Measurements from ENCODE around the gene PSMD1. TPM values are rescaled to one million over a fixed set of nuclear protein-coding genes. Genes with fewer than 3 reads are reported as not detected.

The PSMD1 gene
- total and polyA plus RNA-seq, 12 donors = 39.8 to 113 (median 94.0) TPM

DNA sequence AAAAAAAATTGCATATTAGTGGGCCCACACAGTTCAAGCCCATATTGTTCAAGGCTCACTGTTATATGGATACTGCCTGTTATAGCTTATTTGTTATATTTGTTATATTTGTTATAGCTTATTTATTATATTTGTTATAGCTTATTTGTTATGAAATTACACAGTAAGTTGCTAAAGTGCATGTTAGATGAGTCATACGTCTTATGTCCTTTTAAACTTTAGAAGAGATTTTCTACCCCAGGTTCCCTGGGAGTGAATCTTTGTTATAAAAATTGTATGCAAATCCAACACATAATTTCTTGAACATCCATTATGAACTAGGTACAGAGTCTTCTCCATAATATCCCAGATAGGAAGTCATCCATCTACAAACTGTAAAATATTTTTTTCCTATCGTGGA, 46.1 kb downstream of the PSMD1 start:
- H3K4me1 ChIP-seq = peaks cover 0 to 27% (median 2%) of the 10 kb centered on the region in 9 donors
- H3K9me3 ChIP-seq = peaks cover 0 to 33% (median 21%) of the 10 kb centered on the region in 11 donors
- intact Hi-C loops (cut with DNase I) = loop anchor here in 7 of 10 donors (5.0 to 10.0 kb wide), 7 partner anchors 92 to 352 kb away; partner anchors contain the start of gene ARMC9 (in 1 of the 7)
- no peak for DNase-seq
- 90 to 100% methylated on average over 2 of the region's 2 CpGs for WGBS, 2 donors
- TF ChIP-seq, protein P1, sequence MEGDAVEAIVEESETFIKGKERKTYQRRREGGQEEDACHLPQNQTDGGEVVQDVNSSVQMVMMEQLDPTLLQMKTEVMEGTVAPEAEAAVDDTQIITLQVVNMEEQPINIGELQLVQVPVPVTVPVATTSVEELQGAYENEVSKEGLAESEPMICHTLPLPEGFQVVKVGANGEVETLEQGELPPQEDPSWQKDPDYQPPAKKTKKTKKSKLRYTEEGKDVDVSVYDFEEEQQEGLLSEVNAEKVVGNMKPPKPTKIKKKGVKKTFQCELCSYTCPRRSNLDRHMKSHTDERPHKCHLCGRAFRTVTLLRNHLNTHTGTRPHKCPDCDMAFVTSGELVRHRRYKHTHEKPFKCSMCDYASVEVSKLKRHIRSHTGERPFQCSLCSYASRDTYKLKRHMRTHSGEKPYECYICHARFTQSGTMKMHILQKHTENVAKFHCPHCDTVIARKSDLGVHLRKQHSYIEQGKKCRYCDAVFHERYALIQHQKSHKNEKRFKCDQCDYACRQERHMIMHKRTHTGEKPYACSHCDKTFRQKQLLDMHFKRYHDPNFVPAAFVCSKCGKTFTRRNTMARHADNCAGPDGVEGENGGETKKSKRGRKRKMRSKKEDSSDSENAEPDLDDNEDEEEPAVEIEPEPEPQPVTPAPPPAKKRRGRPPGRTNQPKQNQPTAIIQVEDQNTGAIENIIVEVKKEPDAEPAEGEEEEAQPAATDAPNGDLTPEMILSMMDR (IDR thresholded peaks at IDR 0.05) = no peak
- H3K36me3 ChIP-seq = peaks cover 0 to 63% (median 25%) of the 10 kb centered on the region in 9 donors
- no peak for ATAC-seq
- H3K4me3 ChIP-seq = no peak overlapping the region
- H3K27ac ChIP-seq = no peak overlapping the region
- H3K27me3 ChIP-seq = no peaks in the 10 kb centered on the region

DNA sequence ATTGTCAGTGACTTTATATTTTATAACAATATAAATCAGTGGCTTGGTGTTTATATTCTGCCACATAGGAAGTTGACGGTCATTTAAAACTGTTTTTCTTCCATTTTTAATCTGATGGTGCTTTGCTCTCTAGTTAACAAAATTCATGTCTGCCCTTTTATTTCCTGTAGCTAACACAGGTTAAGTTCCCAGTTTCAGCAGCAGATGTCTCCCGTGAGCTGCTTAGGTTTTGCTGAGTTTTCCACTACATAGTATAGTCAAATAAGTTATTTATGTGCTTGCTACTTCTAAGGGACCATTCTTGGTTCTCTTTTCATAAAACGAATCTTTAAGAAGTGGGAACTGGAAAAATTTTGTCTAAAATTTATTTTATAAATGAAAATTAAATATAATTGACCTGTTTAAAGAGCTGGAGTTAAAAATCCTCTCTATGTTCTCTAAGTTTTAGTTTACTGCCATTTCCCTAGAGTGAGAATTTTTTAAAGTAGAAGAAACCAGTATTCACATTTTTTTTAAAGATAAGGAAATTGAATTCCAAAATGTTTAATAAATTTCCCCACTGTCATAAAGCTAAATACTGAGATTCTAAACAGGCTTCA, 47.5 kb downstream of the PSMD1 start:
- ATAC-seq (peak in 7 of 8 donors; percentile 69 to 87 (median 77)), DNase-seq (peak; percentile 21 to 69)
- peaks cover 0 to 19% (median 16%) of the 10 kb centered on the region in 11 donors for H3K9me3 ChIP-seq
- TF ChIP-seq, protein P1 (IDR thresholded peaks at IDR 0.05) = peak; percentile 55 to 94 (median 83)
- peaks cover 0 to 32% (median 3%) of the 10 kb centered on the region in 9 donors for H3K4me1 ChIP-seq
- intact Hi-C loops (cut with DNase I) = loop anchor here in 8 of 10 donors (2.0 to 10.0 kb wide), 10 partner anchors 89 to 351 kb away; partner anchors contain the start of gene ARMC9 (in 2 of the 8)
- H3K4me3 ChIP-seq = no peak overlapping the region
- 13 to 15% methylated on average over 3 of the region's 3 CpGs for WGBS, 2 donors
- H3K27me3 ChIP-seq = no peaks in the 10 kb centered on the region
- H3K27ac ChIP-seq = peak overlapping the region in 1 of 10 donors; percentile 34
- peaks cover 0 to 63% (median 22%) of the 10 kb centered on the region in 9 donors for H3K36me3 ChIP-seq

DNA sequence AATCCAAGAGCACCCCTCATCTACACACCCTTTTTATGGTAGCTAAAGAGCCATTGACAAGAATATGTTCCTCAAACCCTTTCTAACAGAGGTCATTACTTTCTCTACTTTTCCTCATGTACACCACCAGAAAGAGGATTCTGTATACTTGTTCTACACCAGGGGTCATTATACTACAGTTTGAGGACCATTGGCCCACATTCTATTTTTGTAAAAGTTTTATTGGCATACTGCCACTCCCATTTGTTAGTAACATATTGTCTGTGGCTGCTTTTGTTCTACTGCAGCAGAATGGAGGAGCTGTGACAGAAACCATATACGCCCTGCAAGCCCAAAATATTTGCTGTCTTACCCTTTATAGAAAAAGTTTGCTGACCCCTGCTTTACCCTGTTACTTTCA, 53.9 kb downstream of the PSMD1 start:
- ATAC-seq = peak in 7 of 8 donors; percentile 58 to 87 (median 75)
- H3K36me3 ChIP-seq = peaks cover 0 to 78% (median 7%) of the 10 kb centered on the region in 9 donors
- H3K9me3 ChIP-seq = no peaks in the 10 kb centered on the region
- intact Hi-C loops (cut with DNase I) = loop anchor here in 3 of 10 donors (2.0 to 5.0 kb wide), 3 partner anchors 82 to 342 kb away; no protein-coding TSS in a partner anchor
- 17 to 18% methylated on average over 1 of the region's 1 CpG for WGBS, 2 donors
- H3K4me3 ChIP-seq = no peak overlapping the region
- TF ChIP-seq, protein P1 (IDR thresholded peaks at IDR 0.05) = peak in 7 of 9 donors; percentile 16 to 63 (median 40)
- H3K27me3 ChIP-seq = no peaks in the 10 kb centered on the region
- no peak for DNase-seq
- H3K4me1 ChIP-seq = peaks cover 0 to 34% (median 12%) of the 10 kb centered on the region in 9 donors
- H3K27ac ChIP-seq = peak overlapping the region in 1 of 10 donors; percentile 43

DNA sequence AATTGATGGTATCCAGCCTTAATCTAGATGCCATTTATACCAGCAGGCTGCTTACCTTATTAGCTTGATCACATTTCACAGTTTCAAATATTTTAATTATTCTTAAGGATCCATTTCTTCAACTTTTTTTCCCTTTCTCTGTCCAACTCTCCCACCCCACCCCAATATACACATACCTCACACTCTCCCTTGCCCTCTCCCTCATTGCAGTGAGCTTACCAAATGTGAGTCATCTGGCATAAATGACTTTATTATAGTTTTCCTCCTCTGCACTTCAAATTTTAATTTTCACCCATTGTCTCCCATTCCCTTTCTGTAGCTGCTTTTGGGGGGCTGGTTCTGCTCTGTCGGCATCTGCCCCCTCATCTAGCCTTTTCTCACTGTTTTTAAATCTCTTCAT, 55.3 kb downstream of the PSMD1 start:
- H3K27ac ChIP-seq = no peak overlapping the region
- TF ChIP-seq, protein P1 (IDR thresholded peaks at IDR 0.05) = no peak
- intact Hi-C loops (cut with DNase I) = loop anchor here in 3 of 10 donors (2.0 to 5.0 kb wide), 3 partner anchors 80 to 340 kb away; no protein-coding TSS in a partner anchor
- WGBS, 2 donors = 95 to 100% methylated on average over 1 of the region's 1 CpG
- H3K4me3 ChIP-seq = no peak overlapping the region
- H3K9me3 ChIP-seq = no peaks in the 10 kb centered on the region
- H3K27me3 ChIP-seq = no peaks in the 10 kb centered on the region
- peaks cover 0 to 30% (median 12%) of the 10 kb centered on the region in 9 donors for H3K4me1 ChIP-seq
- peaks cover 0 to 69% (median 7%) of the 10 kb centered on the region in 9 donors for H3K36me3 ChIP-seq
- ATAC-seq (no peak), DNase-seq (no peak)
